SW480 (cell line): ENCODE results near the gene FBN3.
"Not testable (repeated sequence)": the region's sequence is repeated elsewhere in the genome, so short reads cannot be mapped to it uniquely, and the experiment has no call there.

Experiments
- DNase-seq: peaks from one replicate; pipeline ENCODE4 v3.0.0-alpha.2; 2016; ENCODE audit warnings: low spot score

FBN3 gene

GRCh38 chr19:8056533-8056932, 92.9 kb downstream of the FBN3 start:
- DNase-seq, result no peak

GRCh38 chr19:8054169-8054568, 95.2 kb downstream of the FBN3 start:
- no peak for DNase-seq

GRCh38 chr19:8052464-8052859, 96.9 kb downstream of the FBN3 start, which contains the start of gene CCL25:
CCL25 (plus strand) TSS chr19:8052760; CDS start chr19:8053050, 290 bp downstream.
- DNase-seq, result no peak

DNA sequence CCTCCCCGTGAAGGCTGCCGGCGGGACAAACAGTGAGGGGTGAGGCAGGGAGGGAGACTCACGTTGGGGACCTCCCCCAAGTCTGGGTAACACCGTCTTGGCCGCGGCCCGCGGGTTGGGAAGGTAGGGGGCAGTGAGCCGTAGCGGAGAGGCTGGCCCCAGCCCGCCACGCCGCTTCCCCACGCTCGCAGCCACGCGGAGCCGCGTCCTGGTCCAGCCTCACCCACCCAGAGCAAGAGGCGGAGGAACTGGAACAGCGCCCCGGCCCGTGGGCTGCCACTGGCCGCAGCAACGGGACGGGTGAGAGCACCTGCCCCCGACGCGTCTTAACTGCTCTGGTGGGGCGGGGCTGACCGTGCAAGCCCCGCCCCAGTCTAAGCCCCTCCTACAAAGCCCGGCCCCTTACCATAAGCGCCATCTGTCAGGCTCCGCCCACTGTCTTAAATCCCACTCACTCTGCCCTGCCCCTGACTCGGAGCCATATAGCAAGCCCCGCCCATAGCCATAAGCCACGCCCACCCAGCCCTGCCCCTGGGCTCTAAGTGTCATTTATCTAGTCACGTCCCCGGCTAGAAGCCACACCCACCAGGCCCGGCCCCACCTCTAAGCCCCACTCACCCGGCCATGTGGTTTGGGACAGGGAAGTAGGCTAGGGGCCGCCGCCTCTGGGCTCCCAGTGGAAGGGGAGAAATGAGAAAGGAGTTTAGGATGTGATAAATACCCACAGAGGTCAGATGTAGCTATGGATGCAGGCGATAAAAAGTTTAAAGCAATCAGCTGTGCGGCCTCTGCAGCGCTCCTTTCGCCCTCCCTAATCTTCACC, 98.9 kb downstream of the FBN3 start:
- DNase-seq, result peak; percentile 94

DNA sequence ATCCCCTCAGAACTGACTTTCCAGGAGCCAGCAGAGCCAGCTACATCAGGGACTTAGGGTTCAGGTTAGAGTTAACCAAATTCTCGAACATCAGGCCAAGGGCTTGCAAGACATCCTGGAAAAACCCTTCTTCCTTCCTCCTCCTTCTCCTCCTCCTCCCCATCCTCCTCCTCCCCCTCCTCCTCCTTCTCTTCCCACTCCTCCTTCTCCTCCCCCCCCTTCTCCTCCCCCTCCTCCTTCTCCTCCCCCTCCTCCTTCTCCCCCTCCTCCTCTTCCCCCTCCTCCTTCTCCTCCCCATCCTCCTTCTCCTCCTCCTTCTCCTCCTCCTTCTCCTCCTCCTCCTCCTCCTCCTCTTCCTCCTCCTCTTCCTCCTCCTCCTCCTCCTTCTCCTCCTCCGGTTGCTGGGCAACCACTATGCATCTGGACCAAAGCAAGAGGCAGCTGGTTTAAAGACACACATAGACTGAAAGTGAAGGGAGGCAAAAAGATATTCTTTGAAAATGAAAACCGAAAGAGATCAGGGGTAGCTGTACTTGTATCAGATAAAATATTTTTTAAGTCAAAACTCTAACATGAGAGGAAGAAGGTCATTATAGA, 102.7 kb downstream of the FBN3 start:
- DNase-seq, result no peak

GRCh38 chr19:8045872-8046568, 103.4 kb downstream of the FBN3 start:
- DNase-seq, result no peak

- DNase-seq, result no peak
Measured at GRCh38 chr19:8044018-8044417, 105.4 kb downstream of the FBN3 start.

DNA sequence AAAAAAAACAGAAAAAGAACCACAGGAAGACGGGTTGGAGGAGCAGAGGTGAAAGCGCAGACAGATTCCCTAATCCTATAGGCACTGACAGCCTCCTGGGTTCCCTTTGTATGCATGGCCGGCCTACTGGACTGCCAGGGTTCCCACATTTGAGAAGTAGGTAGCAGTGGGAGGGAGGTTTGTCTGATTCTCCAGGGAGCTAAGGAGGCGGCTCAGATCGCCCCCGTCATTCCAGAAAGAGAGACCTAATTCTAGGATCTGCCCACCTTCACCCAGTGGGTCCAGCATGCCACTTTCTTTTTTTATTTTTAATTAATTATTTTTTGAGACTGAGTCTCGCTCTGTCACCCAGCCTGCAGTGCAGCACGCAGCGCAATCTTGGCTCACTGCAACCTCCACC, 106.5 kb downstream of the FBN3 start:
- DNase-seq, result no peak

GRCh38 chr19:8041531-8041931, 107.9 kb downstream of the FBN3 start:
- DNase-seq, result no peak

GRCh38 chr19:8039231-8039630, 110.2 kb downstream of the FBN3 start:
- no peak for DNase-seq

- DNase-seq, result no peak
Measured at GRCh38 chr19:8038815-8039214, 110.6 kb downstream of the FBN3 start.

DNA sequence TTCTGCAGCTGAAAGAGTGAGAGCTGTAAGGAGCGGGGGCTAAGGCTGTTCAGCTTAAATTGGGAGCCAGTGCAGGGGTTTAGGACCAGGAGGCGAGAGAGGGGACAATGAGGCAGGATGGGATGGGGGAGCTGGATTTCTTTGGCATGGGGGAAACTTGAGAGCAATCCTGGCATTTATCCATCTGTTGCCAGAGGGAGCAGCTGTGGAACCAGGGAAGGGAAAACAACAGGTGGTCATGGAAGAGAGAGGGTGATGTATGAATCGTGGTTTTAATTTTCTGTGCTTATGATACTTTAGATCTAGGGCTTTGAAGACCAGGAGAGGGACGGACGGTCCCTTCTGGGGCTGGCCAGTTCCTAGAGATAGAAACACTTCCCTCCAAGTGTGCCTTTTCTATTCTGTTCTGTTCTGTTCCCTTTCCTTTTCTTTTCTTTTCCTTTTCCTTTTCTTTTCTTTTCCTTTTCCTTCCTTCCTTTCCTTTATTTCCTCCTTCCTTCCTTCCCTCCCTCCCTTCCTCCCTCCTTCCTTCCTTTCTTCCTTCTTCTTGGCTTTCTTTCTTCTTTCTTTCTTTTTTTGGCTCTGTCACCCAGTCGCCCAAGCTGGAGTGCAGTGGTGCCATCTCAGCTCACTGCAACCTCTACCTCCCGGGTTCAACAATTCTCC, 112.8 kb downstream of the FBN3 start:
- no peak for DNase-seq

GRCh38 chr19:8034178-8034525, 115.2 kb downstream of the FBN3 start:
- no peak for DNase-seq

DNA sequence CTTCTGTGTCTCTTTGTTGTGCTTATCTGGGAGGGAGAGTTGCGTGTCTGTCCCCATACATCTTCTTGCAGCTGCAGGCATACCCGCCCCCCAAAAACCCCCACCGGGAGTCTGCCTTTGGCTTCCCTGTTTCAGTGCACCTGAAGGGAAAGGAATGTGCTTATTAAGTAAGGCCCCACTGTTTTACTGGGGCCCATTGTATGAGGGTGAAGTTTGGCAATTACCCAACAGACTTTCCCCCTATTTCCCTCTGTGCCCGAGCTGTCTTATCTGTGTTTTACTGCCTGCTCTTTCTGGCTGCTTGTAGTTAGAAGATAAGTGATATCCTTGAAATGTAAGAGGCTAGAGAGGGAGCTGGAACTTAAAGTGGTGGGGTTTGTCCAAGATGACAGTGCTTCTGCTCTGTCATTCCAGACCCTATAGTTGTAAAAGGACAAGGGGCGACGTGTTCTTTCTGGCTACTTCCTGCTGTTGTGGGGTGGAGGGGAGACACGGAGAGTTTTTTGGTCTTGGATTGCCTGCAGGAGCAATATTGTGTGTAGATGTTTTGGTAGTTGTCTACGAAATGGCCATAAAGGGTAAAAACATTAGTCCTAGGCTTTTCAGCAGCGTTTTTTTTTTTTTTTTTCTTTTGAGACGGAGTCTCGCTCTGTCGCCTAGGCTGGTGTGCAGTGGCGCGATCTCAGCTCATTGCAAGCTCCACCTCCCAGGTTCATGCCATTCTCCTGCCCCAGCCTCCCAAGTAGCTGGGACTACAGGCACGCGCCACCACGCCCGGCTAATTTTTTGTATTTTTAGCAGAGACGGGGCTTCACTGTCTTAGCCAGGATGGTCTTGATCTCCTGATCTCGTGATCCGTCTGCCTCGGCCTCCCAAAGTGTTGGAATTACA, 115.9 kb downstream of the FBN3 start:
- not testable (repeated sequence) for DNase-seq

- DNase-seq, result no peak
Measured at GRCh38 chr19:8030960-8031359, 118.4 kb downstream of the FBN3 start.

GRCh38 chr19:8028951-8029491, 120.4 kb downstream of the FBN3 start:
- DNase-seq, result no peak

DNA sequence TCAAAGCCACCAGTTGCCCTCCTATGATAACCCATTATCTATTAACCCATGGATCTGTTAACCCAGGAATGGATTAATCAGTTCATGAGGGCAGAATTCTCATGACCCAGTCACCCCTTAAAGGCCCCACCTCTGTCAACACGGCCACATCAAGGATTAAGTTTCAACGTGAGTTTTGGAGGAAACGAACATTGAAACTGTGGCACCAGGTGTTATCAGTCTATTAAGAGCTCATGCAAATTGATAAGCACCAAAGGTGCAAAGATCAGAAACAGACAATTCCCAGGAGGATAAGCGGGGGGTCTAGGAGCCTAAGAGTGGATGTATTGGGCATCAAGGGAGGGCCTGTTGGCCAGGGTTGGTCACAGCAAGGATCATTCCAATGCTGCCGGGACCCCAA, 124.1 kb downstream of the FBN3 start:
- no peak for DNase-seq

DNA sequence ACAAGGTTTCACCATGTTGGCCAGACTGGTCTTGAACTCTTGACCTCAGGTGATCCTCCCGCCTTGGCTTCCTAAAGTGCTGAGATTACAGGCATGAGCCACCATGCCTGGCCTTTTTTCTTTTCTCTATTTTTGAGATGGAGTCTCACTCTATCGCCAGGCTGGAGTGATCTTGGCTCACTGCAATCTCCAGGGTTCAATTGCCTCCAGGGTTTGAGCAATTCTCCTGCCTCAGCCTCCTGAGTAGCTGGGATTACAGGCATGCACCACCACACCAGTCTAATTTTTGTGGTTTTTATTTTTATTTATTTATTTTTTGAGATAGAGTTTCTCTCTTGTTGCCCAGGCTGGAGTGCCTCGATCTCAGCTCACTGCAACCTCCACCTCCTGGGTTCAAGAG, 125.1 kb downstream of the FBN3 start:
- DNase-seq, result not testable (repeated sequence)

- DNase-seq, result no peak
Measured at GRCh38 chr19:8023371-8023770, 126.0 kb downstream of the FBN3 start.

DNA sequence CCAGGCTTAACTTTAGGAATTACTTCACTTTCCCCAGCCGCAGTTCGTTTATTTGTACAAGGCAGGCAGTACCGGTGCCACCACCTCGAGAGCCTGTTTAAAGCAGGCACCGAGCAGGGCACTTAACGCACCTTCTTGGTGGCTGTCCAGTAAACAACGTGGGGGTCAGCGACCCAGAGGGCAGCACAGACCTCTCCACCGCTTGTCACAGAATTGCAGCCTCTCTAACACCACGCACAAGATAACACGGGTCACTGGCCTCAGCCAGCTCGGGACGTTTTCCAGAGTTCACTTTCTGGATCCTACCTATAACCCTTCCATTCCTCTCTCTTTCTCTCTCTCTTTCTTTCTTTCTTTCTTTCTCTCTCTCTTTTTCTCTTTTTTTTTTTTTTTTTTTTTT, 127.1 kb downstream of the FBN3 start:
- DNase-seq, result no peak

DNA sequence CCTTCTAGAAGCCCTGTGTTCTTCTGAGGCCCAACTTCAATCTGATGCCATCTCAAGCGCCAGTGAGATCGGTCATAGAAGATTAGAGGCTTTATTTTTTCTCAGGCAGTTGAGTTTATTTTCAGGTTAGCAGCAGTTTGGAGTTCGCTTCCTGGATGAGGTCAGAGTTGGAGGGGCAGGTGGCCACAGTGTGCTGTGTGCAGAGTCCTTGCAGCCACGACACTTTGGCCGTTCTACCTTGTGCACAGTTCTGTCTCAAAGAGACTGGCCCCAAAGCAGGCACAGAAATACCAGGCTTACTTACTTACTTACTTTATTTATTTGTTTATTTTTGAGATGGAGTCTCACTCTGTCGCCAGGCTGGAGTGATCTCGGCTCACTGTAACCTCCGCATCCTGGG, 128.0 kb downstream of the FBN3 start:
- no peak for DNase-seq
